Mesothelial cell of epicardium (in vitro differentiated cells): ENCODE data around the gene MAMLD1. TPM values are rescaled to one million over a fixed set of nuclear protein-coding genes. Genes with fewer than 3 reads are reported as not detected.

Experiments
- DNase-seq, 2 experiments: peaks; one replicate each; pipeline ENCODE4 v3.0.0; 2021; ENCODE audit warnings: low spot score in 2 of 2; ENCODE audit not compliant: unreplicated experiment in 2 of 2
- H3K27ac Mint-ChIP-seq: 2 replicates; pipeline ENCODE4 v1.8.0; 2021; ENCODE audit warnings: mixed read lengths
- H3K27me3 Mint-ChIP-seq: 2 replicates; pipeline ENCODE4 v1.8.0; 2021; ENCODE audit warnings: low read depth, mixed read lengths
- H3K36me3 Mint-ChIP-seq: 2 replicates; pipeline ENCODE4 v1.8.0; 2021; ENCODE audit warnings: mixed read lengths
- H3K4me1 Mint-ChIP-seq: 2 replicates; pipeline ENCODE4 v1.8.0; 2021; ENCODE audit warnings: mixed read lengths
- H3K4me3 Mint-ChIP-seq: 2 replicates; pipeline ENCODE4 v1.8.0; 2021; ENCODE audit warnings: mild to moderate bottlenecking, moderate library complexity, mixed read lengths
- H3K9me3 Mint-ChIP-seq: 2 replicates; pipeline ENCODE4 v1.8.0; 2021; ENCODE audit warnings: mixed read lengths
- CTCF ChIP-seq: fragments of 200-600 bp; sonication (generic); IDR thresholded peaks from one replicate; pipeline ENCODE4 v1.5.0; 2021; ENCODE audit warnings: antibody characterized with exemption; ENCODE audit not compliant: unreplicated experiment
- total RNA-seq: library from RNA; stranded (reverse); gene quantifications from 3 replicates; pipeline ENCODE4 v1.2.1, GENCODE V29; 2021

Gene MAMLD1
- total RNA-seq, 1 donor from 2014 or later: 1.4 TPM

GRCh38 chrX:150508018-150508417 lies 144.9 kb downstream of the MAMLD1 start:
- no peak for DNase-seq
- Mint-ChIP-seq H3K9me3 (peaks cover 10% of the 10 kb centered on the region), H3K27me3 (peaks cover 21% of the 10 kb centered on the region), H3K4me1 (peaks cover 4% of the 10 kb centered on the region), H3K27ac (no peak overlapping the region), H3K36me3 (no peaks in the 10 kb centered on the region), H3K4me3 (no peak overlapping the region)
- TF ChIP-seq CTCF: no peak

GRCh38 chrX:150508451-150509367 lies 145.6 kb downstream of the MAMLD1 start:
- peaks cover 4% of the 10 kb centered on the region for H3K4me1 Mint-ChIP-seq
- no peak for TF ChIP-seq CTCF
- no peak overlapping the region for H3K4me3 Mint-ChIP-seq
- no peak for DNase-seq
- H3K36me3 Mint-ChIP-seq: no peaks in the 10 kb centered on the region
- H3K27ac Mint-ChIP-seq: no peak overlapping the region
- peaks cover 10% of the 10 kb centered on the region for H3K9me3 Mint-ChIP-seq
- peaks cover 21% of the 10 kb centered on the region for H3K27me3 Mint-ChIP-seq

GRCh38 chrX:150509703-150510102 lies 146.6 kb downstream of the MAMLD1 start:
- peaks cover 10% of the 10 kb centered on the region for H3K9me3 Mint-ChIP-seq
- no peak for TF ChIP-seq CTCF
- no peak for DNase-seq
- no peak overlapping the region for H3K27ac Mint-ChIP-seq
- peaks cover 21% of the 10 kb centered on the region for H3K27me3 Mint-ChIP-seq
- H3K36me3 Mint-ChIP-seq: no peaks in the 10 kb centered on the region
- H3K4me1 Mint-ChIP-seq: peaks cover 1% of the 10 kb centered on the region
- no peak overlapping the region for H3K4me3 Mint-ChIP-seq

- no peak for TF ChIP-seq CTCF
- H3K4me1 Mint-ChIP-seq: no peaks in the 10 kb centered on the region
- no peak overlapping the region for H3K4me3 Mint-ChIP-seq
- no peaks in the 10 kb centered on the region for H3K36me3 Mint-ChIP-seq
- DNase-seq: no peak
- peaks cover 16% of the 10 kb centered on the region for H3K27me3 Mint-ChIP-seq
- H3K27ac Mint-ChIP-seq: no peak overlapping the region
- H3K9me3 Mint-ChIP-seq: peaks cover 10% of the 10 kb centered on the region
Observed at GRCh38 chrX:150512461-150512901, 149.4 kb downstream of the MAMLD1 start.

- Mint-ChIP-seq H3K4me3 (no peak overlapping the region), H3K9me3 (peaks cover 13% of the 10 kb centered on the region), H3K27ac (no peak overlapping the region), H3K27me3 (peaks cover 10% of the 10 kb centered on the region), H3K36me3 (no peaks in the 10 kb centered on the region), H3K4me1 (no peaks in the 10 kb centered on the region)
- no peak for DNase-seq
- no peak for TF ChIP-seq CTCF
Observed at GRCh38 chrX:150513544-150513943, 150.4 kb downstream of the MAMLD1 start.
